Skeletal muscle satellite cell (primary cell): ENCODE results near the gene ABHD12B.

Source experiments
- H3K27me3 ChIP-seq: 2 replicates; pipeline ENCODE4 v1.7.0; 2013; ENCODE audit warnings: low read length; ENCODE audit not compliant: control insufficient read depth, insufficient read depth
- H3K36me3 ChIP-seq: 2 replicates; pipeline ENCODE4 v1.7.0; 2013; ENCODE audit warnings: mild to moderate bottlenecking, control low read depth, low read length; ENCODE audit not compliant: insufficient read depth
- H3K4me1 ChIP-seq: 2 replicates; pipeline ENCODE4 v1.7.0; 2013; ENCODE audit warnings: low read length; ENCODE audit not compliant: control insufficient read depth, insufficient read depth
- H3K4me2 ChIP-seq: 2 replicates; pipeline ENCODE4 v1.7.0; 2013; ENCODE audit warnings: mild to moderate bottlenecking, low read length
- H3K4me3 ChIP-seq: 2 replicates; pipeline ENCODE4 v1.7.0; 2013; ENCODE audit warnings: low read length
- H3K9ac ChIP-seq: 2 replicates; pipeline ENCODE4 v1.7.0; 2013; ENCODE audit warnings: mild to moderate bottlenecking, low read depth, low read length, moderate library complexity
- H3K9me3 ChIP-seq: replicated peaks from 2 replicates; pipeline ENCODE4 v1.7.0; 2013; ENCODE audit warnings: mild to moderate bottlenecking, control low read depth, low read length

Gene ABHD12B

DNA sequence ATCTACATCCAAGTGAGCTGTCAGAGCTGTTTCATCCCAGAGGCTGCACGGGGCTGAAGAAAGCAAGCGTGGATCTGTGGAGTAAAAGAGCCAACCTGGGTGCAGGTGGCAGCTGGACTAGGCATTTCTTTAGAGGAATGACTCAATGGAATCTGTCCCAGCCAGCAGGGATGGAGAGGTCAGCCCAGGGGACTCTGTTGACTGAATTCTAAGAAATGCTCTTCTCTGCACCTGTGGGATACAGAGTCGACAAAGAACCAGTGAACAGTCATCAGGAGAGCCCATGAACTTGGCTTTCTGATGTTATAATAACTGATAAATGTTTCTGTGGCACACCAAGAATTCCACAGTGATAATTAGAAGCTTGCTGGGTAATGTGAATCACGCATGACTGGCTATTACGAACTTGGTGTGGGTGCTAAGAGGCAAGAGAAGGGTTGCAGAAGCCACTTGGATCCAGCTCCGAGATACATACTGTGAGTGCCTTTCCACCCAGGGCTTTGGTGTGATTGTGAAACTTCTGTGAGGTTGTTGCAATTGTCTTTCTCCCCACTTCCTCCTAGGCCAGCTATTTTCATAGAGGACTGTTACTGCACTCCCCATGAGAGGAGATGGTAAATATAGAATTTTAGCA, 56.3 kb downstream of the ABHD12B start:
- no peak overlapping the region for H3K4me2 ChIP-seq
- no peaks in the 10 kb centered on the region for H3K27me3 ChIP-seq
- peaks cover 15% of the 10 kb centered on the region for H3K36me3 ChIP-seq
- H3K4me3 ChIP-seq = no peak overlapping the region
- H3K9ac ChIP-seq = no peak overlapping the region
- H3K9me3 ChIP-seq = no peaks in the 10 kb centered on the region
- no peaks in the 10 kb centered on the region for H3K4me1 ChIP-seq

DNA sequence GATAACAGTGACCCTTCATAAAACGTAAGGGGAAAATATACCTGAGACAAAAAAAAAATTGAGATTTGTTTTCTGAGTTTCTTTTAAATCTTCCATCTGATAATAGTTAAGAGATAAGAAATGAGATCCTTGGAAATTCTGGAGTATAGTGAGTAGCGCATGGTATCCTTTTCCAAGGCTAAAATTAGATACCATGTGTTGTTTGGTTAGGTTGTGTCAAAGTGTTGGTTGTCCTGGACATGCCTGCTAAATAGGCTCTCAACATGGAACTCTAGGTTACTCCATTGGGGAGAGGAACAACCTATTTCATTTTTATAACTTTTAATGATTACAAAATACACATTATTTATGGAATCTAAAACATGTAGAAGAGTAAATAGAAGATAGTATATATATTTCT, 57.7 kb downstream of the ABHD12B start:
- no peak overlapping the region for H3K4me3 ChIP-seq
- no peaks in the 10 kb centered on the region for H3K27me3 ChIP-seq
- no peak overlapping the region for H3K4me2 ChIP-seq
- H3K9me3 ChIP-seq = no peaks in the 10 kb centered on the region
- peaks cover 21% of the 10 kb centered on the region for H3K36me3 ChIP-seq
- H3K4me1 ChIP-seq = no peaks in the 10 kb centered on the region
- no peak overlapping the region for H3K9ac ChIP-seq

GRCh38 chr14:50931559-50931958, 59.7 kb downstream of the ABHD12B start:
- H3K9me3 ChIP-seq = no peaks in the 10 kb centered on the region
- H3K36me3 ChIP-seq = peaks cover 28% of the 10 kb centered on the region
- no peak overlapping the region for H3K9ac ChIP-seq
- H3K4me2 ChIP-seq = no peak overlapping the region
- H3K4me1 ChIP-seq = no peaks in the 10 kb centered on the region
- H3K4me3 ChIP-seq = no peak overlapping the region
- H3K27me3 ChIP-seq = no peaks in the 10 kb centered on the region

DNA sequence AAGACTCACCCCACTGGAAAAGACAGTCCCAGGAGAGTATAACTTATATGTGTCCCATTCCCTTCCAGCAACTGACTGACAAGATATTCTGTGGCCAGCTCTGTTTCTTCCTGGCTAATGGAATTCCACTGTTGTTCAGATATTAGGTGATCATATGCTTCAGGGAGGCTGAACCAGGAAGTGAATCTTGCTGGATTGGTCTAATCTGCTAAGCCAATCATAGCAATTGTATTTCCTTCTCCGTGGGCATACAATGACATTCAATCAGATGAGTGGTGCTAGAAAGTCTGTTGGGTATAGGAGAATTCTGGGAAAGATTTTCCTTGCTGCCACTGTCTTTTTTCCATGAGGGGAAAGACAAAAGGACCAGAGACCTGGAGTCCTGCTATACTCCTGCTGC, 60.3 kb downstream of the ABHD12B start:
- H3K4me2 ChIP-seq = no peak overlapping the region
- no peaks in the 10 kb centered on the region for H3K9me3 ChIP-seq
- H3K4me1 ChIP-seq = peaks cover 4% of the 10 kb centered on the region
- no peak overlapping the region for H3K9ac ChIP-seq
- H3K27me3 ChIP-seq = no peaks in the 10 kb centered on the region
- H3K36me3 ChIP-seq = peaks cover 28% of the 10 kb centered on the region
- H3K4me3 ChIP-seq = no peak overlapping the region

DNA sequence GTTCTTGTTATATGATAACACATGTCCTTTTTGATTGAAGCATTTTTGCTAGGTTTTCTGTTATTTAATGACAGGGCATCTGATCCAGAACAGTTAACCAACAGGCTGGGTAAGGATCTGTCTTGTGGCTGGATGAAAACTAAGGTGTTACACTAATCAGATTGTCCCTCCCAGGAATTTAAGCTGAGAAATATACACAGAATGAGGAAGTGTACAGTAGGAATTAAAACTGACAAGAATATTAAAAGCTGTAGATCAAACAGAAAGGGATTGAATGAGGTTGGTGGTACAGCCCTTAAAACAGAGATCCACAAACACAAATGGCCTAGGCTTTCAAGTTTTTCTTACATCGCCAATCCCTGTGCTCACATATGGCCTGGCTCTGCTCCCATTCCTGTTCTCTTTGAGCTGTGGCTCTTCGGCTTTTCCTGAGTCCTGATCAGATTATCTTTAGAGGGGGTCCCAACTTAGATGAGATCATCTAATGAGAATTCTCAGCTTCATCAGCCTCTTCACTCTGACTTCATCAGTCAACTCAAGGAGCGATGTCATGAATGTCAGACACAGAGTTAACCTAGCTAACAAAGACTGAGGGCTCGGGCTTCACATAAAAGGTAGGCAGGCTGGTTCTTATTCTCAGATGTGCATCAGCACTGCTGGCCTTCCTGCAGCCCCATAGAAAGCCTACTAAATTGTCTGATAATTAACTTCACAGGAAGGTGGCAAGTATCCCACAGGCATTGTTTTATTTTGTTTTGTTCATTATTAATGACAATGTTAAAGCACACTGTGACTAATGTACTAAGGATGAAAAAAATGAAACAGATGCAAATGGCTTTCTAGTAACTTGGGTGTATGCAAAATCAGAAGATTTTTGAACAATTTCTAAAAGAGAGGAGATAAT, 61.0 kb downstream of the ABHD12B start:
- peaks cover 28% of the 10 kb centered on the region for H3K36me3 ChIP-seq
- no peak overlapping the region for H3K9ac ChIP-seq
- H3K4me3 ChIP-seq = no peak overlapping the region
- H3K27me3 ChIP-seq = no peaks in the 10 kb centered on the region
- H3K4me2 ChIP-seq = no peak overlapping the region
- no peaks in the 10 kb centered on the region for H3K9me3 ChIP-seq
- peaks cover 11% of the 10 kb centered on the region for H3K4me1 ChIP-seq

GRCh38 chr14:50935126-50936015, 63.5 kb downstream of the ABHD12B start:
- Histone ChIP-seq H3K36me3 (peaks cover 28% of the 10 kb centered on the region), H3K4me2 (no peak overlapping the region), H3K9ac (no peak overlapping the region), H3K4me3 (no peak overlapping the region), H3K9me3 (no peaks in the 10 kb centered on the region), H3K4me1 (peaks cover 15% of the 10 kb centered on the region), H3K27me3 (no peaks in the 10 kb centered on the region)

GRCh38 chr14:50936016-50936340, 64.1 kb downstream of the ABHD12B start:
- H3K27me3 ChIP-seq = no peaks in the 10 kb centered on the region
- no peak overlapping the region for H3K4me3 ChIP-seq
- peaks cover 26% of the 10 kb centered on the region for H3K36me3 ChIP-seq
- H3K9me3 ChIP-seq = no peaks in the 10 kb centered on the region
- H3K4me1 ChIP-seq = peaks cover 15% of the 10 kb centered on the region
- no peak overlapping the region for H3K4me2 ChIP-seq
- no peak overlapping the region for H3K9ac ChIP-seq

- no peaks in the 10 kb centered on the region for H3K27me3 ChIP-seq
- no peak overlapping the region for H3K4me3 ChIP-seq
- H3K4me1 ChIP-seq = peaks cover 15% of the 10 kb centered on the region
- no peaks in the 10 kb centered on the region for H3K9me3 ChIP-seq
- H3K4me2 ChIP-seq = peak overlapping the region; percentile 22
- H3K36me3 ChIP-seq = peaks cover 19% of the 10 kb centered on the region
- no peak overlapping the region for H3K9ac ChIP-seq
These were observed 65.0 kb downstream of the ABHD12B start for GRCh38 chr14:50936882-50937281.

GRCh38 chr14:50937325-50937724, 65.5 kb downstream of the ABHD12B start:
- peaks cover 15% of the 10 kb centered on the region for H3K4me1 ChIP-seq
- no peaks in the 10 kb centered on the region for H3K9me3 ChIP-seq
- no peak overlapping the region for H3K4me3 ChIP-seq
- H3K4me2 ChIP-seq = peak overlapping the region; percentile 22
- H3K36me3 ChIP-seq = peaks cover 16% of the 10 kb centered on the region
- H3K27me3 ChIP-seq = no peaks in the 10 kb centered on the region
- no peak overlapping the region for H3K9ac ChIP-seq

DNA sequence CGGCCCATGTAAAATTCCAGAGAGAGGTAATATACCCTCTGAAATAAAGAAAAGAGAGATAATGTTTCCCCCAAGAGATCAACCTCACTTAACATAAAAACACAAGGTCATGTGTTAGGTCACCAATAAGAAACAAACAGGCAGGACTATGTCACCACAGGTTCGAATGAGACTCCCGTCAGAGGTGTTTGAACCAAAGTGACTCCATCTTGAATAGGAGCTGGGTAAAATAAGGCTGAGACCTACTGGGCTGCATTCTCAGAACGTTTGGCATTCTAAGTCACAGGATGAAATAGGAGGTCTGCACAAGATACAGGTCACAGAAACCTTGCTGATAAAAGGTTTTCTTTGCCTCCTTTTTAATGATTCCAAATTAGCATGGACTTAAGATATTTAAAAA, 65.9 kb downstream of the ABHD12B start:
- Histone ChIP-seq H3K9ac (no peak overlapping the region), H3K27me3 (no peaks in the 10 kb centered on the region), H3K4me1 (peaks cover 15% of the 10 kb centered on the region), H3K4me2 (no peak overlapping the region), H3K4me3 (no peak overlapping the region), H3K36me3 (peaks cover 16% of the 10 kb centered on the region), H3K9me3 (no peaks in the 10 kb centered on the region)

DNA sequence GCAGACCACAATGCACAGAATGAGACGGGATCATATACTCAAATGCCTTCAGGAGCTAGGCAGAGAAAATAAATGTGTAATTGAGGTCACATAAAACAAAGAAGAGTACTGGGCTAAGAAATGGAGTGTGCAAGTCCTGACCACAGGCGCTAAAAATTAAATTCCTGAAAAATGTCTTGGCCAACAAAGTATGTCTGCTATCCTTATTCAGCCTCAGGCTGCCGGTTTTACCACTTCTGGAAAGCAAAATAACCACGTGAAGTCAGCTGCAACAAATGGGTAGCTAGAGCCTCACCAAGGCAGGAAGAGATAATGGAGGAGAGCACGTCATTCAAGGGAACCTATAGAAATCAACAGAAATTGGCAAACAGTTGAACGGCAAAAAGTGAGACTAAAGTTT, 69.3 kb downstream of the ABHD12B start:
- no peaks in the 10 kb centered on the region for H3K27me3 ChIP-seq
- no peak overlapping the region for H3K4me2 ChIP-seq
- H3K9ac ChIP-seq = no peak overlapping the region
- no peak overlapping the region for H3K4me3 ChIP-seq
- H3K9me3 ChIP-seq = no peaks in the 10 kb centered on the region
- H3K4me1 ChIP-seq = peaks cover 24% of the 10 kb centered on the region
- no peaks in the 10 kb centered on the region for H3K36me3 ChIP-seq
